Right forelimb (tissue), 1 donor: ENCODE results near the gene C8G.

ENCODE experiments used
- DNase-seq: peaks from one replicate; pipeline ENCODE4 v3.0.0-alpha.2; 2018

C8G gene

DNA sequence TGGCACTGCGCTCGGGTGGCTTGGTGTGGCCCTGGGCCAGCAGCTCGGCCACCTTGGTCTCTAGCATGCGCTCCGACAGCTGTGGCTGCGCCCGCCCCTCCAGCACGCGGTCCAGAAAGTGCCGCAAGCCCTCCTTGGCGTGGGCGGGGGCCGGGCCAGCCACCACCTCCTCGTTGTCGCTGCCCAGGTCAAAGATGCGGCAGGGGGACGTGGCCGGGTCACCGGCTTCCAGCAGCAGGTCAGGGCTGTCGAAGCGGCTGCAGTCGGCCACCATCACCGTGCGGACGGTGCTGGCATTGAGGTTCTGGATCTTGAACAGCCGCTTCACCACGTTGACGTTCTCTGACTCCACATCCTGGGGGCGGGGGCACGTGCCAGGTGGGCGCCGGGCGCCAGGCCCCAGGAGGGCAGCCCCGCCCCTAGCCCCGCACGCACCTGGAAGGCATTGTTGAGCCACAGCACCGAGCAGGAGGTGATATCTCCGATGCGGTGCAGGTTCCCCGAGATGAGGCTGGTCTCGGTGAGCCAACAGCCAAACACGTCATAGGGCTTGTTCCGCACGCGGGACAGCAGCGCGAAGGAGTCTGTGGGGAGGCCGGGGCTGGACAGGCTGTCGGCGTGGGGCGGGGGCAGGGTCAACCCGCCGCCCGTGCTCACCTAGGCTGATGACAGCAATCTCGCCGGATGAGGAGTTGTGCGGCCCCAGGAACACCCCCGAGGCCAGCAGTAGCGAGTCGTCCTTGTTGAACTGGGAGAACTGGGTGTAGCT, 2.7 kb upstream of the C8G start:
- DNase-seq: no peak

- DNase-seq: peak; percentile 41
Observed at GRCh38 chr9:136942881-136943230, 2.2 kb upstream of the C8G start.

GRCh38 chr9:136943291-136944211, 1.5 kb upstream of the C8G start:
- DNase-seq: peak; percentile 64

- DNase-seq: no peak
Observed at GRCh38 chr9:136944212-136944518, 878 bp upstream of the C8G start.

DNA sequence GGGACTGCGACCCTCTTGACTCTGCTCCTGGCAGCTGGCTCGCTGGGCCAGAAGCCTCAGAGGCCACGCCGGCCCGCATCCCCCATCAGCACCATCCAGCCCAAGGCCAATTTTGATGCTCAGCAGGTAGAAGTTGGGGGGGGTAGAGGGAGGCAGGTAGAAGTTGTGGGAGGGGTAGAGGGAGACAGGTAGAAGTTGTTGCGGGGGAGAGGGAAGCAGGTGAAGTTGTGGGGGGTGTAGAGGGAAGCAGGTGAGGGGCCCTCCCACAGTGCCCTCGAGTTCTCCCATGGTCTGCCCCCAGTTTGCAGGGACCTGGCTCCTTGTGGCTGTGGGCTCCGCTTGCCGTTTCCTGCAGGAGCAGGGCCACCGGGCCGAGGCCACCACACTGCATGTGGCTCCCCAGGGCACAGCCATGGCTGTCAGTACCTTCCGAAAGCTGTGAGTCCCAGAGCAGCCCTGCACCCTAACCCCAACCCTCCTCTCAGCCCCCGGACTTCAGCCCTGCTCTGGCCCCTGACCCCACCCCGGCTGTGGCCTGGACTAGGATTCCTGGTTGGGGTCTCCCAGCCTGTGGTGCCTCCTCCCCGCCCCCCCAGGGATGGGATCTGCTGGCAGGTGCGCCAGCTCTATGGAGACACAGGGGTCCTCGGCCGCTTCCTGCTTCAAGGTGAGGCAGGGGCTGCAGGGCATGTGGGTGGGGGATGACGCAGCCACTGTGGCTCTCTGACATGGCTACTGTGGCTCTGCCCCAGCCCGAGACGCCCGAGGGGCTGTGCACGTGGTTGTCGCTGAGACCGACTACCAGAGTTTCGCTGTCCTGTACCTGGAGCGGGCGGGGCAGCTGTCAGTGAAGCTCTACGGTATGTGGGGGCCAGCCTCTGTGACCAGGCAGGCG, 537 bp downstream of the C8G start:
- DNase-seq: no peak

- no peak for DNase-seq
Observed at GRCh38 chr9:136946228-136947027, 1.4 kb downstream of the C8G start.

DNA sequence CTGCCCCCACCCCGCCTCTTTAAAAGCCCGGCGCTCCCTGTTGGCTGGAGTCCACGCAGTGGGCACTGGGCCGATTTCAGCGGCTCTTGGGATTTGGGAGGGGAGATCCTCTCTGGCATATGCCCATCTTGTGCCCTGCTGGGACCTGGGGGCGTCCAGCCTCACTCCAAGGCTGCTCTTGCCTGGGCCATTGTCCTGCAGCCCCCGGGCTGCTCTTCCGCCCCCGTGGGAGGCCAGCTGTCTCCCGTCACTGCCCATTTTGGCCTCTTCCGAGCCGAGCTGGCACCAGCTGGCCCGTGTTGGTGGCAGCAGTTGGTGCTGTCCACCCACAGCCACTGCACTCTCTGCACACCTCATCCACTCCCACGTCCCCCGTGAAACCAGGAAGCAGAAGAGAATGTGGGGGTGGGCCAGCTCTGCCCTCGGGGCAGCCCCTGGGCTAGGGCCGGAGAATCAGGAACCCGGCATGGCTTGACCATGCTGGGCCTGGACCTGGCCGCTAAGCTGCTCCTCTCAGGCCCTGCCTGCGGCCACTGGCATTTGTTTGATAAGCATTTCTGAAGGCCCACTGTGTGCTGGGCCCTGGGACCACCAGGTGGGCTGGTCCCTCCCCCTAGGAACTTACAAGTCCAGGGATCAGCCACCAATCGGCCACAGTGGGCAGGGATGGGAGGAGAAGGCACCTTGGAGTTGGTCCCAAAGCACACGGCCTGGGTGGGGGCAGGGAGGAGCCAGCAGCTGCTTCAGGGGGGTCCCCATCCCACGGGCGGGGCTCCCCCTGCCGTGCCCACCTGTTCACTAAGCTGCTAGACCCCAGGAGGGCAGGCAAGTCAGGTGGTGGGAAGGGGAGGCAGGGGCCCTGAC, 2.2 kb downstream of the C8G start:
- DNase-seq: no peak

DNA sequence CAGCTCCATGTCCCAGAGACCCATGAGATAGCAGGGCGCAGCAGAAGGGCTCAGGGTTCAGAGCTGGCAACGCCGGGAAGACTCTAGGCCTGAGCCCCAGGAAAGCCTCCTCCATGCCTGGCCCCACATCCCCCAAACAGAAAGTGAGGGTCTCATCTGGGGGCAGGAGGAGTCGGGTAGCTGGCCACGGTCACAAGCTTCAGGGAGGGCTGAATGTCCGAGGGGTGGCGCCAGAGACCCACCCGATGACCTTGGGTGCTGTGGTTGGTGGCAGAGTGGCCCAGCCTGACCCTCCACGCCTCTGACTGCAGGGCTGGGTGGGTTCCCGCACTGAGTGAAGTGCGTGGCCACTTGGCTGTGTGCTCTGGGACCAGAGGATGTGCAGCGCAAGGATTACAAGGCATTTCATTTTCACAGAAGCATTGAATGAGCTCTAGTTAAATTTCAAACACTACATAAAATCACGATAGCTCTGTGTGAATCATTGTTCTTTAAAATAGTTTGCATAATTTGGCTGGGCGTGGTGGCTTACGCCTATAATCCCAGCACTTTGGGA, 3.0 kb downstream of the C8G start:
- DNase-seq: no peak

DNA sequence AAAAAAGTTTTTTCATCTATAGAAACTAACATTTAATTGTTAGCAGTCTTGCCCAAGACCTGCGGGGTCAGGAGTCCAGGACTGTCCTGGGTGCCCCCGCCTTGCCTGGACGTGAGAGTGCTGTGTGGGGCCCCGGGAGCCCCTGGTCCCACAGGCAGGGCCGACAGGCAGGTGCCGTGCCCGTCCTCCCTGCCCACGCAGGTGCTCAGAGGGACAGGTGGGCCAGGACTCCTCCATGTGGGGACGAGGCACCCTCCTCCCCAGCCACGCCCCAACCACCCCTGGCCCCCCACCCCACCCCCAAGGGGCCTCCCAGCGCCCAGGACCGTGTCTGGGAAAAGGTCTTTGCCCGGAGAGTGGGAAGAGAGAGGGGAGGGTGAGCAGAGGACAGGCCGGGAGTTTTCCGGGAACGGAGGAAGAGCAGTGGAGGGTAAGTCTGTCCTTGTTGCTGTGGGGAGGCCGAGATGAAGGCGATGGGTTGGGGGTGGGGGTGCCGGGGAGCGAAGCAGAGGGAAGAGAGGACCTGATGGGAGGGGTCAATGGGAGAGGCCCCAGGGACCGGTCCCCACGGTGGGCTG, 4.3 kb downstream of the C8G start:
- no peak for DNase-seq

DNA sequence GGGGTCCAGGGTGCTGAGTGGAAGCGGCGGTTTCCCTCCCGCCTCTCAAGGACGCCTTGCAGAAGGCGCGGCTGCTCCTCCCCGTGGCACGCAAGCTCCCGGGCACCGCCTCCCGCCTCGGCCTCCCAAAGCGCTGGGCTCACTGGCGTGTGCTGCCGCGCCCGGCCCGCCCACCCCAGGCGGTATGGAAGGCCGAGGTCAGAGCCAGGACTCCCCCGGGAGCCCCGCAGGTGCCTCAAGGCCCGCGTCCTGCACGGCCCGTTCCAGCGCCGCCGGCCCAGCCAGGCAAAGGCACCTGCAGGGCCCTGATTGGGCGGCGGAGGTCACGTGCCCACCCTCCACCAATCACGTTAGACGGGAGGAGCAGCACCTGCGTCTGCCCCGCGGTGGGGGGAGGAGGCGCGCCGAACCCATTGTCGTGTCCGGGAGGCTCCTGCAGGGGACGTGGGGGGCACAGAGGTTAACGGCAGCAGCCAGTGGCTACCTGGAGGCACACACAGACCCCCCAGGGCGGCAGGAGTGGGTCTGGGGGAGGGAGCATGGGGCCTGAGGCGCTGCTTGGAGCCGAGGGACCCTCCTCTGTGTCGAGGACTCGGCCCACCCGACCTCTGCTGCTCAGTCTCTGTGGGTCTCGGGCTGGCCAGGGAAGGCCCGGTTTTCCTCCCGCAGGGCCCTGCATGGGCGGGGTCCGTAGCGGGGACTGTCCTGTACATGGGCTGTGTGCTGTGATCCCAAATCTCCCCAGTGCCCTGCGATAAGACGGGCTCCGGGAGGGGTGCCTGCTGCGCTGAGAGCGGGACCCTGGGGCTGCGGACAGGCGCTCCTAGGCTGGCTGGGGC, 5.0 kb downstream of the C8G start:
- peak; percentile 92 for DNase-seq

- no peak for DNase-seq
Observed at GRCh38 chr9:136950656-136951276, 5.7 kb downstream of the C8G start.

GRCh38 chr9:136951541-136952320, 6.7 kb downstream of the C8G start, which contains the start of gene LCN12:
Gene LCN12, plus strand, starts transcription at chr9:136952273. Its CDS starts 55 bp downstream, at chr9:136952328.
- no peak for DNase-seq

DNA sequence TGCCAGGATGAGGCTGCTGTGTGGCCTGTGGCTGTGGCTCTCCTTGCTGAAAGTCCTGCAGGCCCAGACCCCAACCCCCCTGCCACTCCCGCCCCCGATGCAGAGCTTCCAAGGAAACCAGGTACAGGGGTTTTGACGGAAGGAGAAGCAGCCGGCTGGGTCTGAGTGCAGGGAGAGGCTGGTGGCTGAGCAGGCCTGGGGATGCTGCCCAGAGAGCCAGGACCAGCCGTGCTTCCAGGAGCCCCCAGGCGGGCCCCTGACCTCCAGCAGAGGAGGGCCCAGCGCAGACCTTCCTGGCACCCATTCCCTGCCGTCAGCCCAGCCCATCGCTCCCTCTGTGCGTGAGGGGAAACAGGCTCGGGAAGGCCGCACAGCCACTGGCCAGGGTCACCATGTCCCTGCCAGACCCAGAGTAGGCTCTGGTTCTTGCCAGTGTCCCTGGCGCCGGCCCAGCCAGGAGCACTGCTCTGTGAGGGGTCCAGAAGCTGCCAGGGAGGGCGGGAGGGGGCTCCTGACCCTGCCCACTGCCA, 7.3 kb downstream of the C8G start:
- DNase-seq: no peak

GRCh38 chr9:136952876-136953770, 8.1 kb downstream of the C8G start:
- no peak for DNase-seq

DNA sequence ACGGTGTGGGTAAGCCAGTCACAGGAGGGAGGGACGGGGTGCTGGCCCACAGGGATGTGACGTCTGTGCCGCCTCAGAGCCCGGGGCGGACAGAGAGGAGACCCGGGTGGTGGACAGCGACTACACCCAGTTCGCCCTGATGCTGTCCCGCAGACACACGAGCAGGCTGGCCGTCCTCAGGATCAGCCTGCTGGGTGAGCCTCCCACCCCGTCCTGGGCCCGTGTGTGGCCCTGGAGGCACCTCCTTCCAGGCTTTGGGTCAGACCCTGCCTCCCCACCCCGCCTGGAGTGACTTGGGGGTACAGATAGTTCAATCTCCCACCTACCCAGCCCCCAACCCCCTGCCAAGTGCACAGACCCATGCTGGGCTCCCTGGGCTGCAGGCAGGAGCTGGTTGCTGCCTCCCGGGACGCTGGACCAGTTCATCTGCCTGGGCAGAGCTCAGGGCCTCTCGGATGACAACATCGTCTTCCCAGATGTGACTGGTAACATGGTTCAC, 8.8 kb downstream of the C8G start:
- DNase-seq: no peak

DNA sequence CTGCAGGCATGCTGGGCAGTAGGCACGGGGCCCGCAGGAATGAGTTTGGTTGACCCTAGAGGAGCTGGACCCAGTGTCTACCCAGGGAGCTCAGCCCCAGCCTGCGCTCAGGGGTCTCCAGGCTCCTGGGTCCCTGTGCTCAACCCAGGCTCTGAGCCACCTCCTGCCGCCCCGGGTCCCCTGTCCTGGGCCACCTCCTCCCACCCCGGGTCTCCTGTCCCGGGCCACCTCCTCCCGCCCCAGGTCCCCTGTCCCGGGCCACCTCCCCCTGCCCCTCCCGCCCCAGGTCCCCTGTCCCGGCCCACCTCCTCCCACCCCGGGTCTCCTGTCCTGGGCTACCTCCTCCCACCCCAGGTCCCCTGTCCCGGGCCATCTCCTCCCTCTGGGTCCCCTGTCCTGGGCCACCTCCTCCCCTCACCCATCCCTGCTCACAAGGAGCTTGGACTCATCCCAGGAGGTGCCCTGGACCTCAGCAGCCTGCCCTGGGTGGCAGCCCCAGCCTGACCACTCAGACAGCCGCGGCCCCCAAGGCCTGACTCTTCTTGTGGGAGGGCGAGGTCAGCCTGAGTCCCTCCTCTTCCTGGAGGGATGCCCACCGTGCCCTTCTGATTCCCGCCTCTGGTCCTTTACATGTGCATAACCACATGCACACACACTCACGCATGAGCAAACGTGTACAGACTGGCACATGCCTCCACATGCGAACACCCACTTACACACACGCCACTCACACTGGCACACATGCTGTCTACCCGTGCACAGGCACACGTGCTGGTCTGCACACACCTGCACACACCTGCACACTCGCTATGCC, 9.4 kb downstream of the C8G start:
- DNase-seq: no peak
